ENCODE results near the gene LSS.

DNA sequence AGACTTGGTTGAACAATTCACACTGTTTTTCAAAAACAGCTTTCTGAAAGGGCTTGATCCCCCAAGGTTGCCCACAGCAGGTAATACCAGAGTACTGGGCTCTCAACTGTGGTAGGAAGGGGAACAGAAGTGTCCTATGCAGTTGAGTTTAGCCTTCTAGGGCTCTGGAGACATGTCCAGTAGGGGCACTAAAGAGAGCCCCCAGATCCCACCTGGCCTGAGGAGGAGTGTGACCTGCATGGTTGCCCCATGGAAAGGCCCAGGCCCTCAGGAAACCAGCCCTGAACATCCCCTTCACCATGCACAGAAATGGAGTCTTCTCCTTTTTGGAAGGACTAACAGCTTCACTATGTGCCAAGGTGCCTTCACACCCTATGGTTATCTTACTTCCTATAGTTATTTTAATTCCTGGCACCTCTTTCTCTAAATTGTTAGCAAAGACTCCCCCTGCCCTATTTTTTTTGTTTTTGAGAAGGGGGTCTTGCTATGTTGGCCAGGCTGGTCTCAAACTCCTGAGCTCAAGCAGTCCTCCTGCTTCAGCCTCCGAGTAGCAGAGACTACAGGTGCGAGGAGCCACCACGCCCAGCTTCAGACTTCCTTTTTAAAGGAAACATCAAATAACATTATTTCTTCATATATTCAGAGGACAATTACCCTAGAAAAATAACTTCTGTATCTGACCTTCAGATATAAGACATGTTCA, 16.8 kb upstream of the LSS start:
- TF ChIP-seq POLR2A (IDR thresholded peaks at IDR 0.05) (no peak), CTCF (IDR thresholded peaks at IDR 0.05) (no peak), EP300 (IDR thresholded peaks at IDR 0.05) (no peak)
